ENCODE results near the gene MYL6B.

Gene MYL6B

GRCh38 chr12:56158926-56159461 is 6.6 kb downstream of the MYL6B start:
- H3K27ac ChIP-seq, result peak overlapping the region; percentile 90
- no peak for TF ChIP-seq ZFX (IDR thresholded peaks at IDR 0.05; ENCODE audit: borderline replicate concordance)
- TF ChIP-seq, protein P1, sequence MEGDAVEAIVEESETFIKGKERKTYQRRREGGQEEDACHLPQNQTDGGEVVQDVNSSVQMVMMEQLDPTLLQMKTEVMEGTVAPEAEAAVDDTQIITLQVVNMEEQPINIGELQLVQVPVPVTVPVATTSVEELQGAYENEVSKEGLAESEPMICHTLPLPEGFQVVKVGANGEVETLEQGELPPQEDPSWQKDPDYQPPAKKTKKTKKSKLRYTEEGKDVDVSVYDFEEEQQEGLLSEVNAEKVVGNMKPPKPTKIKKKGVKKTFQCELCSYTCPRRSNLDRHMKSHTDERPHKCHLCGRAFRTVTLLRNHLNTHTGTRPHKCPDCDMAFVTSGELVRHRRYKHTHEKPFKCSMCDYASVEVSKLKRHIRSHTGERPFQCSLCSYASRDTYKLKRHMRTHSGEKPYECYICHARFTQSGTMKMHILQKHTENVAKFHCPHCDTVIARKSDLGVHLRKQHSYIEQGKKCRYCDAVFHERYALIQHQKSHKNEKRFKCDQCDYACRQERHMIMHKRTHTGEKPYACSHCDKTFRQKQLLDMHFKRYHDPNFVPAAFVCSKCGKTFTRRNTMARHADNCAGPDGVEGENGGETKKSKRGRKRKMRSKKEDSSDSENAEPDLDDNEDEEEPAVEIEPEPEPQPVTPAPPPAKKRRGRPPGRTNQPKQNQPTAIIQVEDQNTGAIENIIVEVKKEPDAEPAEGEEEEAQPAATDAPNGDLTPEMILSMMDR (IDR thresholded peaks at IDR 0.05), result no peak

DNA sequence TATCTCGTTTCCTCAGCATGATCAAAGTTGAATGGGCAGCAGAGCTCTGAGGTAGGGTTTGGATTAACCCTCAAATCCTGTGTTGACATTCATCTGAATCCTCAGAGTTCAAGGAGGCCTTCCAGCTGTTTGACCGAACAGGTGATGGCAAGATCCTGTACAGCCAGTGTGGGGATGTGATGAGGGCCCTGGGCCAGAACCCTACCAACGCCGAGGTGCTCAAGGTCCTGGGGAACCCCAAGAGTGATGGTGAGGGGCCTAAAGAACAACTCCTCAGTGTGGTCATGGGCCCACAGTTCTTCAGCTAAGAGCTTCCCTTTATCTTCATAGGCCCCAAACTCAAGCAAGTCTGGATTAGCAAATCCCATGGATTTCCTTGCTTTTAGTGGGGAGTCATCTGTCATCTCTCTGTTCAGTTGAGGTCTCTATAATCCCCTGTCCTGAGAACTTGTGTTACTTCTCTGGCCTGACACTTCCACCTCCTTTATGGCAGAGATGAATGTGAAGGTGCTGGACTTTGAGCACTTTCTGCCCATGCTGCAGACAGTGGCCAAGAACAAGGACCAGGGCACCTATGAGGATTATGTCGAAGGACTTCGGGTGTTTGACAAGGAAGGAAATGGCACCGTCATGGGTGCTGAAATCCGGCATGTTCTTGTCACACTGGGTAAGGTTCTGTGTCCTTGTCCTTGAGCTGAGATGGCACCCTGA is 7.2 kb downstream of the MYL6B start:
- H3K27ac ChIP-seq, result peak overlapping the region; percentile 90
- no peak for TF ChIP-seq ZFX (IDR thresholded peaks at IDR 0.05; ENCODE audit: borderline replicate concordance)
- TF ChIP-seq, protein P1 (IDR thresholded peaks at IDR 0.05), result no peak

DNA sequence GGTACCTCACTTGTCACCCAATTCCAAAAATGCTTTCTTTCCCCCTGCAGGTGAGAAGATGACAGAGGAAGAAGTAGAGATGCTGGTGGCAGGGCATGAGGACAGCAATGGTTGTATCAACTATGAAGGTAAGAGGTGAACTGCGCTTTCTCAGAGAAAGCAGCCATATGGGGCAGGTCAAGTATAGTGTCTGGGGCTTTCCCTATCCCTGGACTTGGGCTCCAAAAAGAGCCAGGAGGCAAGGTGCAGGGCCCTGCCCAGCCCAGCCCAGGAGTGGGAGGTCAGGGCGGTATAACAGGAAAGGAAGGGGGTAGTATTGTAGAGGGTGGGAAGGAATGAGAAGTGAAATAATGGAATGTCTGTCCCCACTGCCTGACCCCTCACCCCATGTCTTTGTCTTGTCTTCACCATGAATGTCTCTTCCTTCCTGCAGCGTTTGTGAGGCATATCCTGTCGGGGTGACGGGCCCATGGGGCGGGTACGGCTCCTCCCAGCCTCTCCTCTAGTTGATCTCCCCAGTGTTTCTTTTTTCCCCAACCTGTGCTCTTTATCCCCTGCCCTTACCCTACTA is 7.9 kb downstream of the MYL6B start:
- TF ChIP-seq, protein P1 (IDR thresholded peaks at IDR 0.05), result no peak
- no peak for TF ChIP-seq ZFX (IDR thresholded peaks at IDR 0.05; ENCODE audit: borderline replicate concordance)
- peak overlapping the region; percentile 90 for H3K27ac ChIP-seq

DNA sequence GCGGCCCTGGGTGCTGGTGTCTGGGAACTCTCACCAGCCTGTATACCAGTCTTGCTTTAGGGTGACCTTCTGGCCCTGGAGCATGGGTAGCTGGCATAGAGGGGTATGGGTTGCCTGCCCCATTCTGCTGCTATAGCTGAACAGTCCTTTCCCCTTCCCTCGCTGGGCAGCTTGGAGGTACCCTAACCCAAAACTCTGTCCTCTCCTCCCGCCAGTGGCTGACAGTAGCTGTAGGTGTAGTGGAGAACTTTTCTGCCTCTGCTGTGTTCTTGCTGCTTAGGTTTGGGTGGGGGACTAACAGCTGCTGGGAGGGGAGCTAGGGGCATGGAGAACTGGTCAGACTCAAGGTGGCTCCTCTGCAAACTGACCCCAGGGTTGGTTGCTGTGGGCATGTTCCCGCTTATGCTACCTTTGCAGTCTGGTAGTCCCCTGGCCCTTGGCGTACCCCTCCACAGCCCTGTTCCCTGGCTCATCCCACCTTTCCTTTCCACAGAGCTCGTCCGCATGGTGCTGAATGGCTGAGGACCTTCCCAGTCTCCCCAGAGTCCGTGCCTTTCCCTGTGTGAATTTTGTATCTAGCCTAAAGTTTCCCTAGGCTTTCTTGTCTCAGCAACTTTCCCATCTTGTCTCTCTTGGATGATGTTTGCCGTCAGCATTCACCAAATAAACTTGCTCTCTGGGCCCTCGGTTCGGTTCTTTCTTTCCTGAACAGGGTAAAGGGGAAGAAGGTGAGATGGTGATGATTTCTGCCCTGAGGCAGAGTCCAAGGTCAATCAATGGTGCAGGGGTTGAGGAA is 8.7 kb downstream of the MYL6B start:
- peak overlapping the region; percentile 90 for H3K27ac ChIP-seq
- TF ChIP-seq ZFX (IDR thresholded peaks at IDR 0.05; ENCODE audit: borderline replicate concordance), result no peak
- TF ChIP-seq, protein P1 (IDR thresholded peaks at IDR 0.05), result no peak

DNA sequence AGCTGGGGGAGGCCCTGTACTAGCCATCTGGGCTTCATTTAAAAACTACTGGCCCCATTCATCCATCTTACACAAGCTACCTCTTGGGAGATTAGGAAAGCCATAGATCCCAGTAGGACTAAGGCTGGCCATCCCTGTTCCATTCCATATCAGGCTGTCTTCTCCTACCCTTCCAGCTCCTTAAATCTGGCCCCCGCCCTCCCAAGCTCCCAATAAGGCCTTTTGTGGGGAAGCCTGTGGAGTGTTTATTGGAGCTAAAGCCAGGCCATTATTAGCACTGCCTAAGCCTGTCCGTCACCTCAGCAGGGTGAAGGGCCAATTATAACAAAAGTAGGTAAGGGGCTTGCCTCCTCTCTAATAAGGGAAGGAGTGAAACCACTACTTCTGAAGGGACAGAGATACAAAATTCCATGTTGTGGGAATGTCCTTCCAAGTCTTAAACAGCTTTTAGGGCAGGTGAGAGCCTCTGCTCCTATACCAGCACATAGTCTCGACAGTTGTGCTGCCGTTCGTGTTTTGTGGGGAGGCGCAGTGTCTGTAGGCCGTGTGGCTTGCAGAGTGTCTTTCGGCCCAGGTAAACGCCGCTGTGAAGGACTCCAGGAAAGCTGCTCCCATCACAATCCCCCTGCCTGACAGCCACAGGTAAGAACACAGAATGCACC is 9.4 kb downstream of the MYL6B start:
- TF ChIP-seq ZFX (IDR thresholded peaks at IDR 0.05; ENCODE audit: borderline replicate concordance), result no peak
- TF ChIP-seq, protein P1 (IDR thresholded peaks at IDR 0.05), result no peak
- peak overlapping the region; percentile 90 for H3K27ac ChIP-seq

GRCh38 chr12:56162468-56163290 is 10.3 kb downstream of the MYL6B start:
- peak overlapping the region; percentile 90 for H3K27ac ChIP-seq
- TF ChIP-seq, protein P1 (IDR thresholded peaks at IDR 0.05), result no peak
- no peak for TF ChIP-seq ZFX (IDR thresholded peaks at IDR 0.05; ENCODE audit: borderline replicate concordance)

Measured in 22Rv1 (cell line).